ENCODE data around the gene PDS5B. TPM values are rescaled to one million over a fixed set of nuclear protein-coding genes. Genes with fewer than 3 reads are reported as not detected.
"Not testable (repeated sequence)": the region's sequence is repeated elsewhere in the genome, so short reads cannot be mapped to it uniquely, and the experiment has no call there.

Gene PDS5B
- total and polyA plus RNA-seq, 2 experiments from 2014 or later, result 16.6 to 34.0 TPM

GRCh38 chr13:32687275-32687674 lies 101.0 kb downstream of the PDS5B start:
- Histone ChIP-seq H3K9me2 (replicated peaks; ENCODE audit: insufficient read depth) (no peaks in the 10 kb centered on the region), H3K79me2 (no peaks in the 10 kb centered on the region), H3K27ac (no peak overlapping the region), H3K27me3 (no peaks in the 10 kb centered on the region), H3K4me3 (no peak overlapping the region), H4K20me1 (ENCODE audit: insufficient read depth, poor library complexity, severe bottlenecking) (no peaks in the 10 kb centered on the region), H3K36me3 (replicated peaks; ENCODE audit: insufficient read depth, low read depth) (no peaks in the 10 kb centered on the region), H3K4me1 (ENCODE audit: insufficient read depth) (no peaks in the 10 kb centered on the region), H3K4me2 (no peak overlapping the region), H3K9me3 (ENCODE audit: low read depth) (no peaks in the 10 kb centered on the region), H2AFZ (no peak overlapping the region)
- DNase-seq (ENCODE audit: low spot score), result no peak
- no peak for TF ChIP-seq EZH2 (IDR thresholded peaks at IDR 0.05; ENCODE audit: borderline replicate concordance)
- TF ChIP-seq, protein P1, sequence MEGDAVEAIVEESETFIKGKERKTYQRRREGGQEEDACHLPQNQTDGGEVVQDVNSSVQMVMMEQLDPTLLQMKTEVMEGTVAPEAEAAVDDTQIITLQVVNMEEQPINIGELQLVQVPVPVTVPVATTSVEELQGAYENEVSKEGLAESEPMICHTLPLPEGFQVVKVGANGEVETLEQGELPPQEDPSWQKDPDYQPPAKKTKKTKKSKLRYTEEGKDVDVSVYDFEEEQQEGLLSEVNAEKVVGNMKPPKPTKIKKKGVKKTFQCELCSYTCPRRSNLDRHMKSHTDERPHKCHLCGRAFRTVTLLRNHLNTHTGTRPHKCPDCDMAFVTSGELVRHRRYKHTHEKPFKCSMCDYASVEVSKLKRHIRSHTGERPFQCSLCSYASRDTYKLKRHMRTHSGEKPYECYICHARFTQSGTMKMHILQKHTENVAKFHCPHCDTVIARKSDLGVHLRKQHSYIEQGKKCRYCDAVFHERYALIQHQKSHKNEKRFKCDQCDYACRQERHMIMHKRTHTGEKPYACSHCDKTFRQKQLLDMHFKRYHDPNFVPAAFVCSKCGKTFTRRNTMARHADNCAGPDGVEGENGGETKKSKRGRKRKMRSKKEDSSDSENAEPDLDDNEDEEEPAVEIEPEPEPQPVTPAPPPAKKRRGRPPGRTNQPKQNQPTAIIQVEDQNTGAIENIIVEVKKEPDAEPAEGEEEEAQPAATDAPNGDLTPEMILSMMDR (IDR thresholded peaks at IDR 0.05; ENCODE audit: poor library complexity), result no peak
- 90% methylated on average over 2 of the region's 2 CpGs for WGBS (ENCODE audit: low lambda C conversion rate, missing lambda C conversion rate)

- no peak for DNase-seq (ENCODE audit: low spot score)
- Histone ChIP-seq H3K4me1 (ENCODE audit: insufficient read depth) (no peaks in the 10 kb centered on the region), H3K9me2 (replicated peaks; ENCODE audit: insufficient read depth) (no peaks in the 10 kb centered on the region), H3K4me3 (no peak overlapping the region), H3K36me3 (replicated peaks; ENCODE audit: insufficient read depth, low read depth) (no peaks in the 10 kb centered on the region), H3K27me3 (no peaks in the 10 kb centered on the region), H3K79me2 (no peaks in the 10 kb centered on the region), H3K4me2 (no peak overlapping the region), H2AFZ (no peak overlapping the region), H3K27ac (no peak overlapping the region), H3K9me3 (ENCODE audit: low read depth) (no peaks in the 10 kb centered on the region), H4K20me1 (ENCODE audit: insufficient read depth, poor library complexity, severe bottlenecking) (no peaks in the 10 kb centered on the region)
- WGBS (ENCODE audit: low lambda C conversion rate, missing lambda C conversion rate), result 92% methylated on average over 2 of the region's 2 CpGs
- TF ChIP-seq, protein P1 (IDR thresholded peaks at IDR 0.05; ENCODE audit: poor library complexity), result no peak
- TF ChIP-seq EZH2phosphoT487 (IDR thresholded peaks at IDR 0.05; ENCODE audit: low read depth, severe bottlenecking, unreplicated experiment) (no peak), EZH2 (IDR thresholded peaks at IDR 0.05; ENCODE audit: borderline replicate concordance) (no peak)
These were observed 109.5 kb downstream of the PDS5B start for GRCh38 chr13:32695602-32696250.

DNA sequence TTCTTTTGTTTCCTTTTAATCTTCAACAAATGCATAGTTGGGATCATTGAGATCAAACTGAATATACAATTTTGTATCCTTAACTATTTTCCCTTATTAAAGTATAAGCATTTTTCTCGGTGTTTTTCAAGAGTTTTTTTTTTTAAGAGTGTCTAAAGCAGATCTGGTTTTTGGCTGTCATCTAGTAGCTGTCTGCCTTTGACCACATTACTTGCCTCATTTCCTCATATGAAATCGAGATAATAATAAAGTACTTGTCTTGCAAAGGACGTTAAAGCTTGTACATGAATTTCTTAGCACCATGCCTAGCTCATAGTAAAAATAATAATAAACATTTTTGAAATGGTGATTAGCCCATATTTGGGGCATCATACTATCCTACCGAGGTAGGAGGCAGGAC lies 121.2 kb downstream of the PDS5B start:
- H3K4me2 ChIP-seq, result no peak overlapping the region
- no peaks in the 10 kb centered on the region for H3K9me2 ChIP-seq (replicated peaks; ENCODE audit: insufficient read depth)
- no peak overlapping the region for H3K27ac ChIP-seq
- H3K4me1 ChIP-seq (ENCODE audit: insufficient read depth), result no peaks in the 10 kb centered on the region
- H3K27me3 ChIP-seq, result no peaks in the 10 kb centered on the region
- no peaks in the 10 kb centered on the region for H3K36me3 ChIP-seq (replicated peaks; ENCODE audit: insufficient read depth, low read depth)
- DNase-seq (ENCODE audit: low spot score), result no peak
- H3K9me3 ChIP-seq (ENCODE audit: low read depth), result no peaks in the 10 kb centered on the region
- no peaks in the 10 kb centered on the region for H3K79me2 ChIP-seq
- H3K4me3 ChIP-seq, result no peak overlapping the region
- WGBS (ENCODE audit: low lambda C conversion rate, missing lambda C conversion rate), result 91% methylated on average over 4 of the region's 4 CpGs
- TF ChIP-seq, protein P1 (IDR thresholded peaks at IDR 0.05; ENCODE audit: poor library complexity), result no peak
- TF ChIP-seq EZH2phosphoT487 (IDR thresholded peaks at IDR 0.05; ENCODE audit: low read depth, severe bottlenecking, unreplicated experiment), result no peak
- TF ChIP-seq EZH2 (IDR thresholded peaks at IDR 0.05; ENCODE audit: borderline replicate concordance), result no peak
- H2AFZ ChIP-seq, result no peak overlapping the region
- H4K20me1 ChIP-seq (ENCODE audit: insufficient read depth, poor library complexity, severe bottlenecking), result no peaks in the 10 kb centered on the region

DNA sequence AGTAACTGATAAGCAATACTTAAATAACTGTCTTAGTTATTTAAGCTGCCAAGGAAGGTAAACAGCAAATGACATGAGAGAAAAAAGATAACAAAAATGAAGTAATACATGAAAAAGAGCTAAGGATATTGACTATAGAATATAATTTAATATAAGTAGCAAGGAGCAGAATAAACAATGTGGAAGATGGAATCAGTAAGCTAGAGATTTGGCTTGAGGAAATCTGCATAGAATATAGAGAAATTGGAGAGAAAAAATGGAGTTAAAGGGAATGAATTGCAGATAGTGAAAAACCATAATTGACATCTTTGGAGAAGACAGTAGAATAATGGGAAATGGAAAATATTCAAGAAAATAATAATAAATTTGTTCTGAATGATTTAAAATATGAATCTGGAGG lies 127.1 kb downstream of the PDS5B start:
- H3K9me3 ChIP-seq (ENCODE audit: low read depth), result peaks cover 5% of the 10 kb centered on the region
- H4K20me1 ChIP-seq (ENCODE audit: insufficient read depth, poor library complexity, severe bottlenecking), result no peaks in the 10 kb centered on the region
- peaks cover 3% of the 10 kb centered on the region for H3K36me3 ChIP-seq (replicated peaks; ENCODE audit: insufficient read depth, low read depth)

GRCh38 chr13:32716201-32716600 lies 129.9 kb downstream of the PDS5B start:
- not testable (repeated sequence) for H3K9me2 ChIP-seq (replicated peaks; ENCODE audit: insufficient read depth); H2AFZ ChIP-seq; H3K27ac ChIP-seq; H3K79me2 ChIP-seq; DNase-seq (ENCODE audit: low spot score); H4K20me1 ChIP-seq (ENCODE audit: insufficient read depth, poor library complexity, severe bottlenecking); H3K27me3 ChIP-seq; H3K9me3 ChIP-seq (ENCODE audit: low read depth); H3K4me1 ChIP-seq (ENCODE audit: insufficient read depth); H3K4me3 ChIP-seq; H3K36me3 ChIP-seq (replicated peaks; ENCODE audit: insufficient read depth, low read depth); H3K4me2 ChIP-seq
- WGBS (ENCODE audit: low lambda C conversion rate, missing lambda C conversion rate), result 99% methylated on average over 10 of the region's 21 CpGs

More for the DNA sequence above, 127.1 kb downstream of the PDS5B start:
- no peak for DNase-seq (ENCODE audit: low spot score)
- Histone ChIP-seq H3K27me3 (no peaks in the 10 kb centered on the region), H2AFZ (no peak overlapping the region), H3K9me2 (replicated peaks; ENCODE audit: insufficient read depth) (no peaks in the 10 kb centered on the region), H3K27ac (no peak overlapping the region), H3K79me2 (peaks cover 2% of the 10 kb centered on the region), H3K4me1 (ENCODE audit: insufficient read depth) (no peaks in the 10 kb centered on the region), H3K4me2 (no peak overlapping the region), H3K4me3 (no peak overlapping the region)
- TF ChIP-seq EZH2phosphoT487 (IDR thresholded peaks at IDR 0.05; ENCODE audit: low read depth, severe bottlenecking, unreplicated experiment) (no peak), EZH2 (IDR thresholded peaks at IDR 0.05; ENCODE audit: borderline replicate concordance) (no peak)
- TF ChIP-seq, protein P1 (IDR thresholded peaks at IDR 0.05; ENCODE audit: poor library complexity), result no peak
